HG03457 (cell line): Measurements from ENCODE around the gene CERT1.
A peak's percentile ranks its signal among the peaks of the same experiment; 100 is the strongest.
"Not testable (repeated sequence)": the region's sequence is repeated elsewhere in the genome, so short reads cannot be mapped to it uniquely, and the experiment has no call there.

Experiments
- ATAC-seq: cut with Tn5 transposase; IDR thresholded peaks from one replicate; pipeline ENCODE4 v1.9.1; 2021; ENCODE audit warnings: moderate number of reproducible peaks; ENCODE audit not compliant: unreplicated experiment

CERT1 gene

GRCh38 chr5:75523275-75523674 is 11.8 kb upstream of the CERT1 start:
- no peak for ATAC-seq

- no peak for ATAC-seq
Measured at GRCh38 chr5:75522542-75522941, 11.1 kb upstream of the CERT1 start.

GRCh38 chr5:75522025-75522424 is 10.6 kb upstream of the CERT1 start:
- ATAC-seq = no peak

- ATAC-seq = no peak
Measured at GRCh38 chr5:75521195-75521594, 9.8 kb upstream of the CERT1 start.

- no peak for ATAC-seq
Measured at GRCh38 chr5:75519761-75520160, 8.3 kb upstream of the CERT1 start.

GRCh38 chr5:75514323-75514722 is 2.9 kb upstream of the CERT1 start:
- ATAC-seq = no peak

- no peak for ATAC-seq
Measured at GRCh38 chr5:75513841-75514240, 2.4 kb upstream of the CERT1 start.

DNA sequence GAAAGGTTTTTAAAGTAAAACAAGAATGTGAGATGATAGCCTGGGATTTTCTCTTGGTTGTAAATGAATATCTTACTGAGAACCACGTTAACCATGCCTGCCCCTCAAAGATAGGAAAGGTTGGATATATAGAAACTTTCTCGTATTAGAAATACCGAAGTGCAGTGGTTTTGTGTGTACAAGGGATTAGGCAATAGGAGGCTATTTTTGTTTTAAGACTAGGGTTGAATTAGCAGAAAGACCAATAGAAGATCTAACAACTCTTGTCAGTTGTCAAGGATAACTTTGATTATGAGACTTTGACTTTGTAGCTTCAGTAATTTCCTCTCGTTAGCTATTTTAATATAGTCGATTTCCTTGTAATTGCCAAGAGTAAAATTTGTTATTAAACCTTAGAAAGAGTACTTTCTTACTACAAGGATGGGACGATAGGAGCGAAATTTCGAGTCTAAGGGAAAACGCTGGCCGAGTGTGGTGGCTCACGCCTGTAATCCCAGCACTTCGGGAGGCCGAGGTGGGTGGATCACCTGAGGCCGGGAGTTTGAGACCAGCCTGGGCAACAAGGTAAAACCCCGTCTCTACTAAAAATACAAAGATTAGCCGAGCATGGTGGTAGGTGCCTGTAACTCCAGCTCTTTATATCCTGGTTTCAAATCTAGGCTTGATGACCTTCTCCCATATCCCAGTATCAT is 1.1 kb upstream of the CERT1 start:
- ATAC-seq = no peak

- ATAC-seq = peak; percentile 23
Measured at GRCh38 chr5:75510836-75511434, 494 bp downstream of the CERT1 start.

DNA sequence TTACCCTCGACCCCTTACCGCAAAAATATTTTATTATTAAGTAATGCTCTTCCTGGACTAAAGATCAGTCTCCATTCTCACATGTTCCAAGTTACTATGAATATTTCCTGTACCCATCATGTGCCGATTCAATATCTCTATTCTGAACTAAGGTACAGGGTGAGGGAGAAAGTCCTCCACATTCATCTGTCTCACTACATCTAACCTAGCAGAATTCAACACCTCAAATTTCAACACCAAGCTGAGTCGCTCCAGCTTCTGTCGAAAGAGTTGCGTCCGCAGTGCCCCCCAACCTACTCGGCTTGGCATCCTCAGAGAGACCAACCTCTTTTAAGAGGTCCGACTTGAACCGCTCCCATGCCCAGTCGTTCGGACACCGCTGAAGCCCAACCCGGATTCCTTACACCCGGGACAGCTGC is 1.0 kb downstream of the CERT1 start:
- no peak for ATAC-seq

DNA sequence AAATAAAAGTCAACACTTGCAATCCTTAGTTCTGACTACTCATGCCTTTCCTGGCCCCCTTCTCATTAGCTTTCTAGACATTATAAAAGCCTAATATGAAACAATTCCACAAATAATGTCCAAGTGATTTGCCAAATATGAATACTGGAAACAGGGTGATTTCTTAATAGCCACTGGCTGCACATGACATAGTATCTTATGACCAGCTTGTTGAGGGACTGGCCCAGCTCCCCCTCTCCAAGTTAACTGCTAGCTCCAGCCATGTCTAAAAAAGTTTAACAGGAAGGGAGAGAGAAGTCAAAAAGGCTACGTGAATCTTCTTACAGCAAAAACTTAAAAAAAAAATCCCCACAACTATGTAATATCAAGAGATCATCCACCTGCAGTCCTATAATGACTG is 1.5 kb downstream of the CERT1 start:
- no peak for ATAC-seq

- ATAC-seq = no peak
Measured at GRCh38 chr5:75509546-75509945, 1.9 kb downstream of the CERT1 start.

GRCh38 chr5:75507841-75508240 is 3.6 kb downstream of the CERT1 start:
- no peak for ATAC-seq

DNA sequence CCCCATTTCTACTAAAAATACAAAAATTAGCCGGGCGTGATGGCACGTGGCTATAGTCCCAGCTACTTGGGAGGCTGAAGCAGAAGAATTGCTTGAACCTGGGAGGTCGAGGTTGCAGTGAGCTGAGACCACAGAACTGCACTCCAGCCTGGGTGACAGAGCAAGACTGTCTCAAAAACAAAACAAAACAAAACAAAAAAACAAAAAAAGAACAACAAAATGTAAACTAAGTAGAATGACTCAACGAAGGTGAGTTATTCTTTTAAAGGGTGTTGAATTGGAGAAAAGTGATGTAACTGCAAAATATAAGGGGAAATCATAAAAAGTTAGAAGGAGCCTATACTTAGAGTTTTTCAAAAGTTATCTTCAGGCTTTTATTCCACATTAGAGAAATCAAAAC is 6.3 kb downstream of the CERT1 start:
- not testable (repeated sequence) for ATAC-seq

- not testable (repeated sequence) for ATAC-seq
Measured at GRCh38 chr5:75498875-75499274, 12.6 kb downstream of the CERT1 start.

DNA sequence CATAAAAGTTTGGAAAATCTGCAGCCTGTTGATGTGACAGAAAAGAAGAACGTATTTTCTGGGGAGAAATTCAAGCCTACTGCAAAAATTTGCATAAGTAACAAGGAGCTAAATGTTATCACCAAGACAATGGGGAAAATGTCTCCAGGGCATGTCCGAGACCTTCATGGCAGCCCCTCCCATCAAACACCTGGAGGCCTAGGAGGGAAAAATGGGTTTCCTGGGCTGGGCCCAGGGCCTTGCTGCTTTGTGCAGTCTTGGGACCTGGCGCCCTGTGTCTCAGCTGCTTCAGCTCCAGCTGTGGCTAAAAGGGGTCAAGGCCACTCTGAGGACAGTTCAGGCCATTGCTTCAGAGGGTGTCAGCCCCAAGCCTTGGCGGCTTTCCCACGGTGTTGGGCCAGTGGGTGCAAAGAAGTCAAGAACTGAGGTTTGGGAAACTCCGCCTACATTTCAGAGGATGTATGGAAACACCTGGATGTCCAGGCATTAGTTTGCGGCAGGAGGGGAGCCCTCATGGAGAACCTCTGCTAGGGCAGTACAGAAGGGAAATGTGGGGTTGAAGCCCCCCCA is 13.1 kb downstream of the CERT1 start:
- ATAC-seq = no peak

GRCh38 chr5:75496026-75496425 is 15.4 kb downstream of the CERT1 start:
- no peak for ATAC-seq

- ATAC-seq = no peak
Measured at GRCh38 chr5:75491621-75492020, 19.8 kb downstream of the CERT1 start.

- ATAC-seq = not testable (repeated sequence)
Measured at GRCh38 chr5:75489847-75490246, 21.6 kb downstream of the CERT1 start.

GRCh38 chr5:75484605-75485004 is 26.8 kb downstream of the CERT1 start:
- ATAC-seq = no peak

DNA sequence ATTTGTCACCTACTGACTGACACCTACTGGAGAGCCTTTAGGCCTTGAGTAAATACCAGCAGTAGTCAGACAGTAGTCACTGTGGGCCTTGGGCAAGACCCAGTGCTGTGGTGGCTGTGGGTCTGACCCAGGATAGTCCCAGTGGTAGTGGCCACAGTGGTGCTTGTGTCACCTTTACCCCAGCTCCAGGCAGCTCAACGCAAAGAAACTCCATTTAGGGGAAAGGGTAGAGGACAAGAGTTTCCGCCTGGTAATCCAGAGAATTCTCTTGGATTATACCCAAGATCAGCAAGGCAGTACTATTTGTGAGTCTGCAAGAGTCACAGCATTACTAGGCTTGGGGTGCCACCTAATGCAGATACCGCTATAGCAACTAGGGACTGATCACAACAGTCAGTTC is 28.9 kb downstream of the CERT1 start:
- ATAC-seq = no peak

DNA sequence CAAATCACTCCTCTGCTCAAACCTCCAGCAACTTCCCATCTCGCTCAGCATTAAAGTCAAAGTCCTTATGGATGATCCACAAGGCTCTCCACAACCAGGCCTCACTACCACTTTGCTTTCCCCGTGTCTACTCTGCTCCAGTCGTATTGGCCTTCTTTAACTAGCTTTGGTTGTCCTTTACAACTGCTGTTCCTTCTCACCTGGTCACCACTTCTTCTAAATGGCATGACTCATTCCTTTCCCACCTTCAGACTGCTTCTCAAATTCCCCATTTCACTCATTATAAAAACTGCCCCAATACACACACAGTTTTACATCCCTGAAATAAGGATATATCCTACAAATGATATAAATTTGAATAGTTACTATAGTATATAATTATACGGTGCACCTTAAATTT is 30.4 kb downstream of the CERT1 start:
- no peak for ATAC-seq

DNA sequence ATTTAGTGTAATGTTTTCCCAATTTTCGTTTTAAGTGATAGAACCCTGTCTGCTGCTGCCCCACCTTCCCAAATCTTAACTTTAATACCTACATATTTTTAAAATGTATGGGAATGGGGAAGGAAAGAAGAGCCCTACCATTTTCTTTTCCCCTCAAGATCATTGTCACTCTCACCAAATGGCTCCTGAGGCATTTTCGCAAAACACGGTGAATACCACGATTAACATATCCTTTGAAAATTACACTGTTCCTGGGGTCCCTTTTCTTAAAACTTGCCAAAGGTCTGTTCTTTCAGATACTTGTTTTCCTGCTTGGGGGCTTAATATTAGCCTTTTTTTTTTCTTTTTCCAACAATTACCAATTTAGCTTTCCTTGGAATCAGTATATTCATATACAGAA is 36.1 kb downstream of the CERT1 start:
- no peak for ATAC-seq
